Measurements from ENCODE around the gene HPS1.

DNA sequence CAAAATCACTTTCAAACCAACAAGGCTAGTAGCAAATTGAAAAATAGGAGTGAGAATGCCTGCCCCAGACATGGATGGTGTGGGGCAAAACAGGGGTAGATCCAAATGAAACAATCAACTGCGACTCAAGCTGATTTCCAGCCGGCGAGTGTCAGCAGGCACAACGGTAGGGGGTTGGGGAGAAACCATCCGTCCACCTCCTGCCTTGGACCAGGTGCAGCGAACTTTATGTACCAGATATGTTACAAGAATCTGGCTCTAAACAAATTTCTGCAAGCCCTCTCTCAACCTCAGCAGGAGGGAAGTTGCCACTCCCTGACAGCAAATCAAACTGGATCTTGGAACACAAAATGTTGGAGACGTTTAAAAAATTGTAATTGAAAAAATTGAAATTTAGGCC lies 76.9 kb downstream of the HPS1 start:
- TF ChIP-seq ZBTB7A (IDR thresholded peaks at IDR 0.05; ENCODE audit: low read depth), result no peak
- TF ChIP-seq TEAD4 (IDR thresholded peaks at IDR 0.05), result no peak
- TF ChIP-seq EP300 (IDR thresholded peaks at IDR 0.05; ENCODE audit: borderline replicate concordance), result no peak
